SK-N-SH (cell line): Measurements from ENCODE around the gene IFIT1B. TPM values are rescaled to one million over a fixed set of nuclear protein-coding genes. Genes with fewer than 3 reads are reported as not detected.

Experiments used
- CTCF ChIA-PET: fragments of 300-600, 350-600 bp; formaldehyde crosslinking; extraction: SDS; loops from one replicate; lab custom pipeline; 2021; lab: Yijun Ruan, JAX
- POLR2A ChIA-PET: fragments of 350-600 bp; sonication (Branson Sonifier 250); formaldehyde crosslinking; extraction: SDS; loops from one replicate; lab custom pipeline; 2020; ENCODE audit warnings: antibody characterized with exemption, inconsistent platforms; lab: Yijun Ruan, JAX
- DNase-seq: peaks from one replicate; pipeline ENCODE4 v3.0.0; 2012
- H2AFZ ChIP-seq: fragments of 200-600 bp; sonication (generic); 2 replicates; pipeline ENCODE4 v1.8.1; 2016; ENCODE audit warnings: antibody characterized with exemption, mild to moderate bottlenecking, low read depth
- H3F3A ChIP-seq: fragments of 200-600 bp; sonication (generic); replicated peaks from 2 replicates; pipeline ENCODE3; 2016; ENCODE audit warnings: antibody characterized with exemption, mild to moderate bottlenecking; ENCODE audit not compliant: insufficient read depth
- H3K27ac ChIP-seq, 2 experiments: fragments of 200-500 bp in 1 of 2; fragments of 200-600 bp in 1 of 2; sonication (Bioruptor generic) in 1 of 2; sonication (generic), shearing (Covaris generic) in 1 of 2; 2 replicates each; pipeline versions ENCODE4 v1.5.1 to v1.6.1; 2014 to 2016; ENCODE audit warnings: low read depth in 2 of 2, inconsistent platforms in 1 of 2, low read length in 1 of 2, mild to moderate bottlenecking in 1 of 2, mixed read lengths in 1 of 2
- H3K27me3 ChIP-seq: fragments of 200-600 bp; sonication (generic), shearing (Covaris generic); 2 replicates; pipeline ENCODE4 v1.6.1; 2016; ENCODE audit warnings: mixed run types; ENCODE audit not compliant: insufficient read depth
- H3K36me3 ChIP-seq, 2 experiments: fragments of 200-500 bp in 1 of 2; fragments of 200-600 bp in 1 of 2; sonication (Bioruptor generic) in 1 of 2; sonication (generic) in 1 of 2; replicated peaks in 1 of 2; 2 replicates each; pipeline versions ENCODE3 to v1.5.1; 2014 to 2016; ENCODE audit warnings: low read length in 1 of 2, mild to moderate bottlenecking in 1 of 2; ENCODE audit not compliant: insufficient read depth in 2 of 2, control insufficient read depth in 1 of 2
- H3K4me1 ChIP-seq, 2 experiments: fragments of 200-500 bp in 1 of 2; fragments of 200-600 bp in 1 of 2; sonication (Bioruptor generic) in 1 of 2; sonication (generic), shearing (Covaris generic) in 1 of 2; 2 replicates each; pipeline versions ENCODE4 v1.5.1 to v1.6.1; 2014 to 2016; ENCODE audit warnings: low read depth in 1 of 2, low read length in 1 of 2, mixed run types in 1 of 2; ENCODE audit not compliant: insufficient read depth in 2 of 2, control insufficient read depth in 1 of 2
- H3K4me2 ChIP-seq: fragments of 200-600 bp; sonication (generic), shearing (Covaris generic); 2 replicates; pipeline ENCODE4 v1.6.1; 2017; ENCODE audit warnings: mixed run types
- H3K4me3 ChIP-seq, 2 experiments: fragments of 200-500 bp in 1 of 2; fragments of 200-600 bp in 1 of 2; sonication (Bioruptor generic) in 1 of 2; sonication (generic), shearing (Covaris generic) in 1 of 2; 2 replicates each; pipeline versions ENCODE4 v1.5.1 to v1.8.1; 2014 to 2016; ENCODE audit warnings: low read depth in 2 of 2, inconsistent platforms in 1 of 2, low read length in 1 of 2, mild to moderate bottlenecking in 1 of 2, mixed read lengths in 1 of 2, moderate library complexity in 1 of 2
- H3K79me2 ChIP-seq: fragments of 200-600 bp; sonication (generic); 2 replicates; pipeline ENCODE4 v1.8.1; 2017; ENCODE audit warnings: mild to moderate bottlenecking; ENCODE audit not compliant: insufficient read depth
- H3K9ac ChIP-seq: fragments of 200-600 bp; sonication (generic); 2 replicates; pipeline ENCODE4 v1.6.1; 2017; ENCODE audit warnings: mixed run types
- H3K9me2 ChIP-seq: fragments of 200-600 bp; sonication (generic); 2 replicates; pipeline ENCODE4 v1.6.1; 2017; ENCODE audit warnings: mixed run types
- H3K9me3 ChIP-seq: fragments of 200-600 bp; sonication (generic); 2 replicates; pipeline ENCODE4 v1.6.1; 2017; ENCODE audit warnings: mixed run types, mild to moderate bottlenecking, moderate library complexity
- H4K20me1 ChIP-seq: fragments of 200-600 bp; sonication (generic); 2 replicates; pipeline ENCODE4 v1.6.1; 2017; ENCODE audit warnings: mild to moderate bottlenecking, mixed run types; ENCODE audit not compliant: insufficient read depth
- CHD2 ChIP-seq: fragments of 150-350 bp; IDR thresholded peaks from 2 replicates; pipeline ENCODE4 v1.6.1; 2018; ENCODE audit warnings: low read length; ENCODE audit not compliant: partially characterized antibody
- CTCF ChIP-seq: fragments of 200-600 bp; sonication (generic); IDR thresholded peaks from 2 replicates; pipeline ENCODE4 v1.6.1; 2017; ENCODE audit warnings: antibody characterized with exemption, mild to moderate bottlenecking, moderate library complexity
- FOSL2 ChIP-seq: IDR thresholded peaks from 2 replicates; pipeline ENCODE4 v1.4.0; 2012; ENCODE audit warnings: low read depth, mild to moderate bottlenecking, moderate library complexity, borderline replicate concordance
- FOXM1 ChIP-seq: IDR thresholded peaks from 2 replicates; pipeline ENCODE4 v1.4.0; 2012; ENCODE audit warnings: low read depth, mild to moderate bottlenecking
- MXI1 ChIP-seq: IDR thresholded peaks from 2 replicates; pipeline ENCODE4 v1.6.1; 2012; ENCODE audit warnings: mild to moderate bottlenecking, low read depth, low read length, improper control_type of control experiment
- NRF1 ChIP-seq: IDR thresholded peaks from 2 replicates; pipeline ENCODE4 v1.6.1; 2012; ENCODE audit warnings: low read depth, mild to moderate bottlenecking, low read length
- POLR2AphosphoS5 ChIP-seq: IDR thresholded peaks from 2 replicates; pipeline ENCODE4 v1.6.1; 2012; ENCODE audit warnings: low read depth, low read length
- RAD21 ChIP-seq: IDR thresholded peaks from 2 replicates; pipeline ENCODE4 v1.6.1; 2012; ENCODE audit warnings: mild to moderate bottlenecking, low read length
- RCOR1 ChIP-seq: fragments of 150-350 bp; IDR thresholded peaks from 2 replicates; pipeline ENCODE4 v1.6.1; 2017; ENCODE audit warnings: antibody characterized with exemption, low read length
- REST ChIP-seq: IDR thresholded peaks from 2 replicates; pipeline ENCODE4 v1.6.1; 2012; ENCODE audit warnings: mild to moderate bottlenecking, low read depth, low read length, moderate library complexity
- RXRA ChIP-seq: IDR thresholded peaks from 2 replicates; pipeline ENCODE4 v1.4.0; 2012; ENCODE audit warnings: low read depth, mild to moderate bottlenecking, borderline replicate concordance
- SIN3A ChIP-seq: IDR thresholded peaks from 2 replicates; pipeline ENCODE4 v1.6.1; 2012; ENCODE audit warnings: low read depth, mild to moderate bottlenecking, low read length, moderate library complexity, borderline replicate concordance
- SMC3 ChIP-seq: IDR thresholded peaks from 2 replicates; pipeline ENCODE4 v1.6.1; 2012; ENCODE audit warnings: low read depth, low read length, improper control_type of control experiment
- TAF1 ChIP-seq: IDR thresholded peaks from 2 replicates; pipeline ENCODE4 v1.6.1; 2012; ENCODE audit warnings: low read depth, mild to moderate bottlenecking, low read length, moderate library complexity, borderline replicate concordance
- TCF12 ChIP-seq: IDR thresholded peaks from 2 replicates; pipeline ENCODE4 v1.4.0; 2012
- WGBS: methylation state at CpG from one replicate; pipeline ENCODE4 v1.1.6; 2017; ENCODE audit warnings: low lambda C conversion rate; 5-methylcytosine and 5-hydroxymethylcytosine counted together
- polyA plus RNA-seq, 3 experiments: library from polyadenylated mRNA; depleted of rRNA; stranded (reverse); fragments of >200 nt; gene quantifications; 2 replicates each; pipeline ENCODE4 v1.2.3, GENCODE V29; 2012
- TF ChIP-seq, protein P1 (sequence below): fragments of 150-350 bp; IDR thresholded peaks from 2 replicates; pipeline ENCODE4 v1.6.1; 2017; ENCODE audit warnings: antibody characterized with exemption, low read length, low read depth, borderline replicate concordance
- TF ChIP-seq, protein P2 (sequence below): IDR thresholded peaks from 2 replicates; pipeline ENCODE4 v1.4.0; 2012; ENCODE audit warnings: low read depth

Gene IFIT1B
- polyA plus RNA-seq, 1 of the 3 experiments (the other 2 are of a cell fraction), result 0.03 TPM

DNA sequence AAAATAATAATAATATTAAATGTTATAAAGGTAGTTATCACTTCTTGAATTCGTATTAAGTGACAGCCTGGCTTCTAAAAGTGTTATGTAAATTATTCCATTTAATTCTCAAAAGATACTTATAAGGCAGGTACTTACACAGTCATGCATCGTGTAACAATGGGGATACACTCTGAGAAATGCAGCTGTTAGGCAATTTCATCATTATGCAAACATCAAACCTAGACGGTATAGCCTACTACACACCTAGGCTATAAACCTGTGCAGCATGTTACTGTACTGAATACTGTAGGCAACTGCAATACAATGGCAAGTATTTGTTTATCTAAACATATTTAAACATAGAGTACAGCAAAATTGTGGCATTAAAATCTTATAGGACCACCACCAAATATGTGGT, 16.0 kb downstream of the IFIT1B start:
- WGBS, result 82% methylated on average over 3 of the region's 3 CpGs
- no peak overlapping the region for H3K4me2 ChIP-seq
- H3K9me3 ChIP-seq, result no peaks in the 10 kb centered on the region
- no peaks in the 10 kb centered on the region for H3K79me2 ChIP-seq
- H3K36me3 ChIP-seq, result no peaks in the 10 kb centered on the region
- H3K4me1 ChIP-seq, result peaks cover 2 to 13% of the 10 kb centered on the region in 2 experiments; a peak in 2 of 4 replicates
- ChIA-PET CTCF (interaction anchor here (1.9 kb wide), 1 partner anchor 135 kb away, joined by 5 read pairs; no protein-coding TSS in a partner anchor), POLR2A (no interaction called here)
- 0 out of 2 replicates have a peak, but pooled peaks cover 3% of the 10 kb centered on the region for H3K9me2 ChIP-seq
- H3K27ac ChIP-seq, result no peak overlapping the region
- no peaks in the 10 kb centered on the region for H4K20me1 ChIP-seq
- peaks cover 18% of the 10 kb centered on the region for H3F3A ChIP-seq
- H2AFZ ChIP-seq, result no peak overlapping the region
- H3K9ac ChIP-seq, result no peak overlapping the region
- no peak for TF ChIP-seq RAD21
- TF ChIP-seq, protein P1, sequence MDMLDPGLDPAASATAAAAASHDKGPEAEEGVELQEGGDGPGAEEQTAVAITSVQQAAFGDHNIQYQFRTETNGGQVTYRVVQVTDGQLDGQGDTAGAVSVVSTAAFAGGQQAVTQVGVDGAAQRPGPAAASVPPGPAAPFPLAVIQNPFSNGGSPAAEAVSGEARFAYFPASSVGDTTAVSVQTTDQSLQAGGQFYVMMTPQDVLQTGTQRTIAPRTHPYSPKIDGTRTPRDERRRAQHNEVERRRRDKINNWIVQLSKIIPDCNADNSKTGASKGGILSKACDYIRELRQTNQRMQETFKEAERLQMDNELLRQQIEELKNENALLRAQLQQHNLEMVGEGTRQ, result no peak
- TF ChIP-seq, protein P2, sequence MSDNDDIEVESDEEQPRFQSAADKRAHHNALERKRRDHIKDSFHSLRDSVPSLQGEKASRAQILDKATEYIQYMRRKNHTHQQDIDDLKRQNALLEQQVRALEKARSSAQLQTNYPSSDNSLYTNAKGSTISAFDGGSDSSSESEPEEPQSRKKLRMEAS, result no peak
- no peak for TF ChIP-seq RCOR1
- TF ChIP-seq NRF1, result no peak
- TF ChIP-seq TCF12, result no peak
- TF ChIP-seq TAF1, result no peak
- no peaks in the 10 kb centered on the region for H3K27me3 ChIP-seq
- DNase-seq, result no peak
- H3K4me3 ChIP-seq, result no peak overlapping the region

- Histone ChIP-seq H3K4me3 (no peak overlapping the region), H3K27ac (no peak overlapping the region), H3K79me2 (no peaks in the 10 kb centered on the region), H2AFZ (no peak overlapping the region), H3K9ac (no peak overlapping the region), H3K36me3 (no peaks in the 10 kb centered on the region), H3K27me3 (no peaks in the 10 kb centered on the region), H3K9me3 (no peaks in the 10 kb centered on the region), H3F3A (peaks cover 12% of the 10 kb centered on the region), H3K9me2 (0 out of 2 replicates have a peak, but pooled peaks cover 3% of the 10 kb centered on the region), H3K4me1 (peaks cover 2 to 13% of the 10 kb centered on the region in 2 experiments; a peak in 2 of 4 replicates), H4K20me1 (no peaks in the 10 kb centered on the region), H3K4me2 (no peak overlapping the region)
- DNase-seq, result no peak
- ChIA-PET POLR2A (no interaction called here), CTCF (no interaction called here)
- no peak for TF ChIP-seq CTCF
- TF ChIP-seq FOSL2, result no peak
- no peak for TF ChIP-seq SIN3A
- no peak for TF ChIP-seq FOXM1
- no peak for TF ChIP-seq SMC3
- no peak for TF ChIP-seq REST
- TF ChIP-seq TAF1, result no peak
- no peak for TF ChIP-seq MXI1
- no peak for TF ChIP-seq RAD21
- TF ChIP-seq, protein P2, result no peak
- no peak for TF ChIP-seq CHD2
- TF ChIP-seq RXRA, result no peak
- no peak for TF ChIP-seq POLR2AphosphoS5
- TF ChIP-seq RCOR1, result no peak
- 93% methylated on average over 2 of the region's 2 CpGs for WGBS
These were observed 17.3 kb downstream of the IFIT1B start for GRCh38 chr10:89395141-89395540.
